ENCODE results near the gene NBEA. TPM values are rescaled to one million over a fixed set of nuclear protein-coding genes. Genes with fewer than 3 reads are reported as not detected.

The NBEA gene
- total RNA-seq, 4 donors from 2014 or later: 0.34 to 10.3 (median 2.4) TPM

DNA sequence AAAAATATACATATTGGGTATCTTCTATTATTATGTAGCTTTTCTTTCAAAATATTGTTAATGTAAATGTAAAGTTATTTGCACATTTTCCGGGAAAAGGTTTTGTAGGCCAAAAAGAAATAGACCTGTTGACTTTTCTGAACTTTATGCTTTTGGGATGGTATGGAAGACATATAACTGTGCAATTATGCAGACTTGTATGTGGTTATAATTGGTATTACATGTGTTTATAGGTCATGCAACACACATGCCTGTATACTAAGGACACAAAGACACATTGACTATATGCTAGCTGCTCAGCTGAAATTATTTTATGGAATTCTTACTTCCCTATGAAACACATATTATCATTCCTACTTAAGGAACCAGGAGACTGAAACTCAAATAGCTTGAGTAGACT lies 2.3 kb upstream of the NBEA start:
- Histone ChIP-seq H3K27me3 (peaks cover 0 to 29% (median 0%) of the 10 kb centered on the region in 4 donors), H3K36me3 (no peaks in the 10 kb centered on the region), H3K27ac (no peak overlapping the region), H3K4me3 (no peak overlapping the region), H3K9me3 (no peaks in the 10 kb centered on the region), H3K4me1 (peaks cover 0 to 25% (median 10%) of the 10 kb centered on the region in 3 donors)
- WGBS, 2 donors: 95 to 100% methylated on average over 1 of the region's 1 CpG
- intact Hi-C loops (cut with DNase I): no loop called here
- no peak for DNase-seq
- TF ChIP-seq, protein P1, sequence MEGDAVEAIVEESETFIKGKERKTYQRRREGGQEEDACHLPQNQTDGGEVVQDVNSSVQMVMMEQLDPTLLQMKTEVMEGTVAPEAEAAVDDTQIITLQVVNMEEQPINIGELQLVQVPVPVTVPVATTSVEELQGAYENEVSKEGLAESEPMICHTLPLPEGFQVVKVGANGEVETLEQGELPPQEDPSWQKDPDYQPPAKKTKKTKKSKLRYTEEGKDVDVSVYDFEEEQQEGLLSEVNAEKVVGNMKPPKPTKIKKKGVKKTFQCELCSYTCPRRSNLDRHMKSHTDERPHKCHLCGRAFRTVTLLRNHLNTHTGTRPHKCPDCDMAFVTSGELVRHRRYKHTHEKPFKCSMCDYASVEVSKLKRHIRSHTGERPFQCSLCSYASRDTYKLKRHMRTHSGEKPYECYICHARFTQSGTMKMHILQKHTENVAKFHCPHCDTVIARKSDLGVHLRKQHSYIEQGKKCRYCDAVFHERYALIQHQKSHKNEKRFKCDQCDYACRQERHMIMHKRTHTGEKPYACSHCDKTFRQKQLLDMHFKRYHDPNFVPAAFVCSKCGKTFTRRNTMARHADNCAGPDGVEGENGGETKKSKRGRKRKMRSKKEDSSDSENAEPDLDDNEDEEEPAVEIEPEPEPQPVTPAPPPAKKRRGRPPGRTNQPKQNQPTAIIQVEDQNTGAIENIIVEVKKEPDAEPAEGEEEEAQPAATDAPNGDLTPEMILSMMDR (IDR thresholded peaks at IDR 0.05): no peak
- no peak for TF ChIP-seq POLR2A (IDR thresholded peaks at IDR 0.05)

DNA sequence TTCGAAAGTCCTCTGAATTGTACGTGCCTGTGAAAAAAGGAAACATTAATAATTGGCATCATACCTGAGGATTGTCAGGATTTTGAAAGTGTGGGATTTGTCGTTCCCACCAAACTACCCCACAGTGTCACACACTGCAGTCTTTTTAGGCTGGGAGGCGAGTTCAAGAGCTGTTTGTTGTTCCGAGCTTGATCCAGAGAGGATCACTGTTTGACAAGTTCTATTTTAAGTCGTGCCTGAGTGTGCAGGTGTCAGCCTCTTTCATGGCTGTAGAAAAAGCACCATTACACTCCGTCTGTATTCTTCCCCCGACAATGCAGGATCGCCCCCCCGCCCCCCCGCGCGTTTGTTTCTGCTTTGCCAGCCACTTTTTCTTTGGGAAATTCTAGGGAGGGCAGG lies 635 bp upstream of the NBEA start:
- TF ChIP-seq, protein P1 (IDR thresholded peaks at IDR 0.05): no peak
- no peak for TF ChIP-seq POLR2A (IDR thresholded peaks at IDR 0.05)
- intact Hi-C loops (cut with DNase I): no loop called here
- peaks cover 0 to 25% (median 10%) of the 10 kb centered on the region in 3 donors for H3K4me1 ChIP-seq
- H3K4me3 ChIP-seq: peak overlapping the region; percentile 52 to 77 (median 65)
- H3K27me3 ChIP-seq: peaks cover 0 to 29% (median 0%) of the 10 kb centered on the region in 4 donors
- no peaks in the 10 kb centered on the region for H3K36me3 ChIP-seq
- peak overlapping the region in 3 of 4 donors; percentile 69 to 85 (median 84) for H3K27ac ChIP-seq
- 6 to 9% methylated on average over 6 to 7 of the region's 13 CpGs for WGBS, 2 donors
- no peak for DNase-seq
- H3K9me3 ChIP-seq: no peaks in the 10 kb centered on the region

DNA sequence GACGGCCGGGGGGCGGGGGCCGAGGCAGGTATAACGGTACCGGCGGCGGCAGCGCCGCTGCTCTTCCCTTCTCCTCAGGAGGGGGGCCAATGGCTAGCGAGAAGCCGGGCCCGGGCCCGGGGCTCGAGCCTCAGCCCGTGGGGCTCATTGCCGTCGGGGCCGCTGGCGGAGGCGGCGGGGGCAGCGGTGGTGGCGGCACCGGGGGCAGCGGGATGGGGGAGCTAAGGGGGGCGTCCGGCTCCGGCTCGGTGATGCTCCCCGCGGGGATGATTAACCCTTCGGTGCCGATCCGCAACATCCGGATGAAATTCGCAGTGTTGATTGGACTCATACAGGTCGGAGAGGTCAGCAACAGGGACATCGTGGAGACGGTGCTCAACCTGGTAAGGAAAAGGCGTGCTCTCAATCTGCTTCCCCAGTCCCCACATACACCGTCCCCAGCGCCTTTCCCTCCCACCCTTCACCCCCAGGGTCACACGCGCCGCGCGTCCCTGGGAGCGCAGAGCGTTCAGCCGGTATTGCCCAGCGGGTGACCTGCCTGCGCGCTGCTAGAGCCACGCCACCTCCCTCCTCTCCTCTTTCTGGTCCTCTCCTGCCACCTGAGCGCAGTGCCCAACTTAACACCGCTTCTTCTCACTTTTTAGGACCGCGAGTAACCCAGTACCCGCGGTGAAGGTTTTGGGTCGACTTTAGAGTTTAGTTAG lies 814 bp downstream of the NBEA start:
- Histone ChIP-seq H3K4me3 (peak overlapping the region; percentile 52 to 77 (median 65)), H3K4me1 (peaks cover 0 to 25% (median 10%) of the 10 kb centered on the region in 3 donors), H3K27ac (peak overlapping the region; percentile 50 to 85 (median 76)), H3K9me3 (no peaks in the 10 kb centered on the region), H3K36me3 (no peaks in the 10 kb centered on the region), H3K27me3 (peaks cover 0 to 29% (median 0%) of the 10 kb centered on the region in 4 donors)
- intact Hi-C loops (cut with DNase I): no loop called here
- no peak for TF ChIP-seq POLR2A (IDR thresholded peaks at IDR 0.05)
- TF ChIP-seq, protein P1 (IDR thresholded peaks at IDR 0.05): no peak
- DNase-seq: no peak
- WGBS, 2 donors: 3 to 5% methylated on average over 28 to 34 of the region's 62 CpGs

DNA sequence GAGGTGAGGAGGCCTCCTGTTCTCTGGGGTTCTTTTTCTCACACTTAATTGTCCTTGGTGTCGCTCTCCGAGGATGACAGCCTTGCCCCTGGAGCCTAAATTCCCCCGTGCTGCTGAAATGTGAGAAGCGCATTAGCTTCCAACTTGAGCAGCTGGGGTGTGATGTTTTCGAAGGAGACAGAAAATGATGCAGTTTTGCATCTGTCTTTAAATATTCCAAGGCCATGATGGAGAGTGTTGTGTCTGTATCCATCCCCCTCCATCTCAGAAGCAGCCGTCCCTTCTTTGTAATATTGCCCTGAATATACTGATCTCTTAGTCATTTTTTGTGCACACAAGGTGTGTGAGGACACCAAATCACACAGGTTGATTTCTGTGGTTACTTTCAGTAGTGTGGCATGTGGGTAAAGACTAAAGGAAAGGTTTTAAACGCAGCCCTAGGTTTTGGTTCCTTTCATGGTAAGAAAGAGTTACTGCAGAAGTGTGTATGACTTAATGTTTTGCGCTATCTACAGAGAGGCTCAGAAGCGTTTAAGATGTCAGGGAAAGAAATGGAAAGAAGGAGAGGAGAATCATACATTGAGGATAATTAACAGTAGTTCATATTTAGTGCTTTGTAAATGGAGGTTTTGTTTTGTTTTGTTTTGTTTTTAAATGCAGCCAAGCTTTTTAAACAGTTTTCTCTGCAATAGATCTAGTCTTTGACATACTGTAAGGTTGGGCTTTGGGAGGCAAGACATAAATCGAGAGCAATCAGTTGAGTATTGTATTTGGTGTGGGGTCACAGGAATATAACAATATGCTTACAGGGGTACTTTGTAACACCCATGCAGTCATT lies 1.6 kb downstream of the NBEA start:
- Histone ChIP-seq H3K4me1 (peaks cover 0 to 25% (median 10%) of the 10 kb centered on the region in 3 donors), H3K27me3 (peaks cover 0 to 29% (median 0%) of the 10 kb centered on the region in 4 donors), H3K4me3 (peak overlapping the region; percentile 52 to 77 (median 65)), H3K36me3 (no peaks in the 10 kb centered on the region), H3K9me3 (no peaks in the 10 kb centered on the region), H3K27ac (peak overlapping the region in 3 of 4 donors; percentile 69 to 85 (median 84))
- TF ChIP-seq POLR2A (IDR thresholded peaks at IDR 0.05): no peak
- TF ChIP-seq, protein P1 (IDR thresholded peaks at IDR 0.05): no peak
- intact Hi-C loops (cut with DNase I): no loop called here
- DNase-seq: no peak
- WGBS, 2 donors: 48 to 49% methylated on average over 8 to 10 of the region's 10 CpGs

DNA sequence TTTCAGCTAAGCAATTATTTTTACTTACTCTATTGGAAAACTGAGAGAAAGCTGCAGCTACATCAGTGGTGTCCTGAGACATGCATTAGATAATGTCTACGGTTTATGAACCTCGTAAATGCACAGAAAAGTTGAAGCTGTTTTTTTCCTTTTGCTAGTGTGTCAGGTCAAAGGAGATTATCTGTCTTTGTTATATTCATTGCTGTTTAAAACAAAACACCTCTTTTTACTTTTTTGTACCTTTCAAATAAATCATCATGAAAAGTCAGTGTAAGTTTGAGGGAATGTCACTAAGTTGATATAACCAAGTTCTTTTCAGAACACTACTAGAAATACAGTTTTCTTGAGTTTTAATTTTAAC lies 2.2 kb downstream of the NBEA start:
- H3K4me3 ChIP-seq: peak overlapping the region in 3 of 4 donors; percentile 58 to 77 (median 72)
- TF ChIP-seq, protein P1 (IDR thresholded peaks at IDR 0.05): no peak
- no peak for TF ChIP-seq POLR2A (IDR thresholded peaks at IDR 0.05)
- DNase-seq: no peak
- H3K9me3 ChIP-seq: no peaks in the 10 kb centered on the region
- peaks cover 0 to 25% (median 10%) of the 10 kb centered on the region in 3 donors for H3K4me1 ChIP-seq
- intact Hi-C loops (cut with DNase I): no loop called here
- H3K27me3 ChIP-seq: peaks cover 0 to 29% (median 0%) of the 10 kb centered on the region in 4 donors
- H3K36me3 ChIP-seq: no peaks in the 10 kb centered on the region
- 66 to 93% methylated on average over 2 of the region's 2 CpGs for WGBS, 2 donors
- H3K27ac ChIP-seq: no peak overlapping the region
